K562 (cell line): ENCODE measurements around the gene EDARADD. TPM values are rescaled to one million over a fixed set of nuclear protein-coding genes. Genes with fewer than 3 reads are reported as not detected.

ENCODE experiments used
- CUX1 ChIP-seq: fragments of 200-800 bp; sonication (Bioruptor generic); IDR thresholded peaks from 2 replicates; pipeline ENCODE4 v1.6.1; 2016; ENCODE audit warnings: missing genetic modification characterization, missing compliant biosample characterization
- E2F5 ChIP-seq: sonication (generic); formaldehyde crosslinking; IDR thresholded peaks from 2 replicates; pipeline ENCODE4 v1.8.0; 2022; ENCODE audit warnings: mild to moderate bottlenecking, missing genetic modification reagents
- GTF3C2 ChIP-seq: IDR thresholded peaks from 3 replicates; pipeline ENCODE4 v1.6.1; 2011; ENCODE audit warnings: borderline replicate concordance, mild to moderate bottlenecking, moderate library complexity; ENCODE audit not compliant: insufficient read length; ENCODE audit errors: extremely low read depth
- MXI1 ChIP-seq: IDR thresholded peaks from 2 replicates; pipeline ENCODE4 v1.6.1; 2011; ENCODE audit warnings: low read depth, mild to moderate bottlenecking, improper control_type of control experiment, low read length
- MYC ChIP-seq, 2 experiments: fragments of 250-450 bp in 1 of 2; sonication (Bioruptor Pico) in 1 of 2; IDR thresholded peaks; 2 replicates each; pipeline versions ENCODE4 v1.5.1 to v1.6.1; 2012 to 2021; ENCODE audit warnings: low read depth in 2 of 2, borderline replicate concordance in 1 of 2, improper control_type of control experiment in 1 of 2, low read length in 1 of 2, mild to moderate bottlenecking in 1 of 2, moderate library complexity in 1 of 2
- NR2F6 ChIP-seq: fragments of 450-650 bp; formaldehyde crosslinking; IDR thresholded peaks from 2 replicates; pipeline ENCODE4 v1.4.0; 2020; ENCODE audit warnings: mild to moderate bottlenecking
- PHF20 ChIP-seq: fragments of 450-650 bp; IDR thresholded peaks from 2 replicates; pipeline ENCODE4 v1.6.1; 2018; ENCODE audit not compliant: partially characterized antibody
- RBM14 ChIP-seq: fragments of 200-400 bp; formaldehyde crosslinking; IDR thresholded peaks from 2 replicates; pipeline ENCODE4 v1.6.1; 2018; ENCODE audit warnings: low read depth, mild to moderate bottlenecking, low read length, moderate library complexity, borderline replicate concordance; ENCODE audit not compliant: insufficient read depth
- SIN3B ChIP-seq: fragments of 450-650 bp; IDR thresholded peaks from 2 replicates; pipeline ENCODE4 v1.6.1; 2017; ENCODE audit warnings: low read depth, mild to moderate bottlenecking, moderate library complexity
- TRIM28 ChIP-seq: fragments of 450-650 bp; IDR thresholded peaks from 2 replicates; pipeline ENCODE4 v1.6.1; 2017
- ZMIZ1 ChIP-seq, 2 experiments: fragments of 150-350 bp in 1 of 2; IDR thresholded peaks; 2 replicates each; pipeline ENCODE4 v1.6.1; 2012 to 2016; ENCODE audit warnings: low read depth in 2 of 2, low read length in 2 of 2, mild to moderate bottlenecking in 1 of 2, moderate library complexity in 1 of 2
- polyA plus RNA-seq, 8 experiments: library from polyadenylated mRNA; depleted of rRNA in 4 of 8; stranded (reverse) in 5 of 8; unstranded in 3 of 8; fragments of >200 nt; fragmentation: Nextera tagmentation in 2 of 8; fragmentation: Illumina TruSeq in 1 of 8; extraction: Ambion mirVana in 2 of 8; extraction: Trizol in 1 of 8; gene quantifications; 2 replicates each; pipeline versions ENCODE4 v1.2.1 to v1.2.3, GENCODE V29; 2011 to 2014; ENCODE audit warnings: inconsistent platforms in 1 of 8, missing spikeins in 1 of 8
- total RNA-seq, 7 experiments: library from RNA; depleted of rRNA in 6 of 7; stranded (reverse); fragments of >200 nt in 6 of 7; fragmentation: Illumina TruSeq in 2 of 7; extraction: Trizol in 2 of 7; gene quantifications; 2 replicates each; pipeline versions ENCODE4 v1.2.1 to v1.2.3, GENCODE V29; 2011 to 2021; ENCODE audit warnings: low replicate concordance in 1 of 7

Gene EDARADD
- total and polyA plus RNA-seq, 9 of the 15 experiments (the other 6 are each of a cell fraction or from before 2014, with no cell fraction given) = 0.46 to 32.4 (median 20.6) TPM

- TF ChIP-seq RBM14 (0 out of 2 replicates have a peak, but pooled peaks have one; percentile 5), ZMIZ1 (IDR thresholded peaks at IDR 0.05; ENCODE audit: low read depth in 2 of 2, low read length in 2 of 2) (peak in 1 of 2 experiments; percentile 40; a peak in 1 of 4 replicates), MXI1 (no peak), SIN3B (0 out of 2 replicates have a peak, but pooled peaks have one; percentile 32), E2F5 (CRISPR knock-in tag) (0 out of 2 replicates have a peak, but pooled peaks have one; percentile 74), GTF3C2 (no peak), PHF20 (peak; percentile 78), CUX1 (CRISPR knock-in tag) (no peak), MYC (IDR thresholded peaks at IDR 0.05; ENCODE audit: low read depth, low read length) (peak; percentile 70), MYC (CRISPR knock-in tag; IDR thresholded peaks at IDR 0.05; ENCODE audit: borderline replicate concordance, low read depth) (no peak), NR2F6 (CRISPR knock-in tag) (no peak), TRIM28 (no peak)
These were observed 130.2 kb downstream of the EDARADD start (continued) for GRCh38 chr1:236524142-236524894.
